GM12878 (cell line): ENCODE results near the gene FHIP1A. TPM values are rescaled to one million over a fixed set of nuclear protein-coding genes. Genes with fewer than 3 reads are reported as not detected.

Experiments
- ATAC-seq: fragments of 200-7000 bp; cut with Tn5 transposase; 3 replicates; pipeline ENCODE4 v1.9.1; 2020; ENCODE audit warnings: mild to moderate bottlenecking, moderate library complexity
- BruUV-seq: library from RNA; stranded (reverse); fragments of 400-500 nt; replicated peaks from 2 replicates; lab custom pipeline; 2021; lab: Mats Ljungman, UMichigan
- CTCF ChIA-PET: fragments of 300-600 bp; sonication (Branson Sonifier 250); formaldehyde crosslinking; extraction: SDS; loops from one replicate; lab custom pipeline; 2021; ENCODE audit warnings: inconsistent platforms; lab: Yijun Ruan, JAX
- POLR2A ChIA-PET: fragments of 350-600 bp; formaldehyde crosslinking; extraction: SDS; loops from one replicate; lab custom pipeline; 2021; ENCODE audit warnings: inconsistent platforms; lab: Charles Lee
- RAD21 ChIA-PET: fragments of 300-600 bp; sonication (Branson Sonifier 250); formaldehyde crosslinking; loops from one replicate; lab custom pipeline; 2023; ENCODE audit warnings: antibody characterized with exemption; ENCODE audit not compliant: unreplicated experiment; lab: Charles Lee
- SMC1A ChIA-PET: fragments of 300-600 bp; sonication (Branson Sonifier 250); formaldehyde crosslinking; loops from one replicate; lab custom pipeline; 2023; ENCODE audit not compliant: unreplicated experiment, uncharacterized antibody; lab: Charles Lee
- DNase-seq: peaks from one replicate; pipeline ENCODE4 v3.0.0-alpha.2; 2011; ENCODE audit warnings: low read depth, low spot score
- FAIRE-seq: peaks from 3 replicates; lab custom pipeline; 2011; peaks lifted over from hg19 to GRCh38; lab: Jason Lieb, UNC
- H2AFZ ChIP-seq: 2 replicates; pipeline ENCODE4 v1.6.0; 2011; ENCODE audit warnings: low read depth, low read length, control low read depth; ENCODE audit not compliant: control insufficient read depth
- H3K27ac ChIP-seq: 2 replicates; pipeline ENCODE4 v1.5.1; 2011; ENCODE audit warnings: control low read depth; ENCODE audit not compliant: control insufficient read depth, insufficient read depth
- H3K27me3 ChIP-seq, 2 experiments: replicated peaks in 1 of 2; 2 replicates each; pipeline versions ENCODE4 v1.6.0 to v1.6.1; 2011; ENCODE audit warnings: low read length in 1 of 2; ENCODE audit not compliant: control insufficient read depth in 2 of 2, insufficient read depth in 2 of 2
- H3K36me3 ChIP-seq, 2 experiments: 2 replicates each; pipeline ENCODE4 v1.5.1; 2011; ENCODE audit warnings: low read length in 1 of 2; ENCODE audit not compliant: control insufficient read depth in 2 of 2, insufficient read depth in 2 of 2
- H3K4me1 ChIP-seq: 2 replicates; pipeline ENCODE4 v1.6.1; 2011; ENCODE audit warnings: mild to moderate bottlenecking, low read length, moderate library complexity, mixed read lengths; ENCODE audit not compliant: control insufficient read depth, insufficient read depth
- H3K4me2 ChIP-seq: 2 replicates; pipeline ENCODE4 v1.6.0; 2011; ENCODE audit warnings: control low read depth; ENCODE audit not compliant: control insufficient read depth, insufficient read depth
- H3K4me3 ChIP-seq: fragments of 200-600 bp; sonication (generic); 2 replicates; pipeline ENCODE4 v1.5.1; 2016
- H3K79me2 ChIP-seq: 2 replicates; pipeline ENCODE4 v1.6.0; 2011; ENCODE audit warnings: low read length; ENCODE audit not compliant: control insufficient read depth, insufficient read depth
- H3K9ac ChIP-seq: 2 replicates; pipeline ENCODE4 v1.8.0; 2011; ENCODE audit warnings: low read length, control low read depth, mixed read lengths; ENCODE audit not compliant: control insufficient read depth, insufficient read depth
- H3K9me3 ChIP-seq: replicated peaks from 3 replicates; pipeline ENCODE4 v1.5.1; 2011; ENCODE audit warnings: mild to moderate bottlenecking, low read length; ENCODE audit not compliant: control insufficient read depth, insufficient read depth
- H4K20me1 ChIP-seq: 2 replicates; pipeline ENCODE4 v1.6.0; 2011; ENCODE audit not compliant: control insufficient read depth, insufficient read depth
- BACH1 ChIP-seq: fragments of 450-650 bp; IDR thresholded peaks from 2 replicates; pipeline ENCODE4 v1.6.1; 2017; ENCODE audit warnings: mild to moderate bottlenecking, borderline replicate concordance
- BCL11A ChIP-seq: IDR thresholded peaks from 2 replicates; pipeline ENCODE4 v1.6.1; 2011; ENCODE audit warnings: low read depth, low read length
- BRCA1 ChIP-seq: IDR thresholded peaks from 2 replicates; pipeline ENCODE4 v1.6.1; 2011; ENCODE audit warnings: low read depth, low read length, improper control_type of control experiment
- CHD1 ChIP-seq: IDR thresholded peaks from 2 replicates; pipeline ENCODE4 v1.6.1; 2012; ENCODE audit warnings: low read depth, low read length, improper control_type of control experiment
- HCFC1 ChIP-seq: fragments of 150-350 bp; IDR thresholded peaks from 2 replicates; pipeline ENCODE4 v1.6.1; 2014; ENCODE audit warnings: low read length
- IRF4 ChIP-seq: IDR thresholded peaks from 2 replicates; pipeline ENCODE4 v1.6.1; 2011; ENCODE audit warnings: low read depth, low read length
- KDM1A ChIP-seq: fragments of 200-600 bp; sonication (generic); IDR thresholded peaks from 2 replicates; pipeline ENCODE4 v1.6.1; 2016; ENCODE audit warnings: borderline replicate concordance
- MEF2B ChIP-seq: fragments of 450-650 bp; IDR thresholded peaks from 2 replicates; pipeline ENCODE4 v1.6.1; 2018; ENCODE audit warnings: mild to moderate bottlenecking, moderate library complexity; ENCODE audit not compliant: partially characterized antibody, poor library complexity, severe bottlenecking
- NFXL1 ChIP-seq: fragments of 450-650 bp; IDR thresholded peaks from 2 replicates; pipeline ENCODE4 v1.6.1; 2017; ENCODE audit warnings: antibody characterized with exemption, mild to moderate bottlenecking, borderline replicate concordance
- NFYA ChIP-seq: IDR thresholded peaks from 2 replicates; pipeline ENCODE4 v1.6.1; 2011; ENCODE audit warnings: low read depth, mild to moderate bottlenecking, low read length, improper control_type of control experiment, borderline replicate concordance
- NFYB ChIP-seq: IDR thresholded peaks from 2 replicates; pipeline ENCODE4 v1.6.1; 2011; ENCODE audit warnings: low read depth, mild to moderate bottlenecking, low read length, improper control_type of control experiment, moderate library complexity; ENCODE audit not compliant: insufficient read depth
- SRF ChIP-seq, 2 experiments: IDR thresholded peaks; 2 replicates each; pipeline ENCODE4 v1.6.1; 2011; ENCODE audit warnings: low read depth in 2 of 2, low read length in 2 of 2, mild to moderate bottlenecking in 1 of 2, moderate library complexity in 1 of 2
- ZBED1 ChIP-seq: IDR thresholded peaks from 2 replicates; pipeline ENCODE4 v1.6.1; 2016; ENCODE audit warnings: borderline replicate concordance
- WGBS: methylation state at CpG from one replicate; pipeline ENCODE4 v1.1.6; 2016; ENCODE audit warnings: low lambda C conversion rate; ENCODE audit not compliant: insufficient replicate concordance, insufficient coverage; ENCODE audit errors: missing lambda C conversion rate; 5-methylcytosine and 5-hydroxymethylcytosine counted together
- in situ Hi-C: fragments of 300-500 bp; cut with MboI; formaldehyde crosslinking; loops from 9 replicates; pipeline ENCODE4 v1.14.3; 2018; ENCODE audit warnings: mixed read lengths
- intact Hi-C: fragments of 100-400 bp; cut with micrococcal nuclease; formaldehyde crosslinking; loops from one replicate; pipeline ENCODE4 v1.14.2; 2022; ENCODE audit not compliant: unreplicated experiment
- polyA plus RNA-seq, 11 experiments: library from polyadenylated mRNA; depleted of rRNA in 4 of 11; unstranded in 6 of 11; stranded (reverse) in 5 of 11; fragments of >200 nt; fragmentation: Nextera tagmentation in 4 of 11; fragmentation: Illumina TruSeq in 1 of 11; extraction: Ambion mirVana in 4 of 11; extraction: Trizol in 1 of 11; gene quantifications; 1 replicate in 1 of 11; 2 replicates in 10 of 11; pipeline versions ENCODE4 v1.2.1 to v1.2.3, GENCODE V29; 2011 to 2016; ENCODE audit warnings: inconsistent platforms in 2 of 11, missing spikeins in 2 of 11, low read depth in 1 of 11
- total RNA-seq, 4 experiments: library from RNA; depleted of rRNA in 3 of 4; stranded (reverse); fragments of >200 nt in 3 of 4; fragmentation: Illumina TruSeq in 1 of 4; extraction: Trizol in 1 of 4; gene quantifications; 2 replicates each; pipeline versions ENCODE4 v1.2.1 to v1.2.3, GENCODE V29; 2013 to 2021

Gene FHIP1A
- total and polyA plus RNA-seq, 10 of the 15 experiments (the other 5 are each of a cell fraction or from before 2014, with no cell fraction given), result 0.02 to 5.5 (median 0.13) TPM; not detected in 1

- Histone ChIP-seq H3K4me2 (no peak overlapping the region), H2AFZ (no peak overlapping the region), H3K4me3 (no peak overlapping the region), H4K20me1 (no peaks in the 10 kb centered on the region), H3K27ac (no peak overlapping the region), H3K9me3 (no peaks in the 10 kb centered on the region), H3K79me2 (no peaks in the 10 kb centered on the region), H3K9ac (no peak overlapping the region), H3K36me3 (no peaks in the 10 kb centered on the region), H3K4me1 (no peaks in the 10 kb centered on the region), H3K27me3 (no peaks in the 10 kb centered on the region)
- RAD21 ChIA-PET, result interaction anchor here (1.9 kb wide), 1 partner anchor 15 kb away, joined by 6 read pairs; no protein-coding TSS in a partner anchor
- in situ Hi-C loops, result no loop called here
- no TSS peak for BruUV-seq
- FAIRE-seq (no peak), DNase-seq (no peak), ATAC-seq (no peak)
- SMC1A ChIA-PET, result interaction anchor here (1.9 kb wide), 1 partner anchor 7 kb away, joined by 6 read pairs; no protein-coding TSS in a partner anchor
- 45% methylated on average over 6 of the region's 6 CpGs for WGBS
- POLR2A ChIA-PET, result interaction anchor here (0.8 kb wide), 1 partner anchor 15 kb away, joined by 3 read pairs; no protein-coding TSS in a partner anchor
- CTCF ChIA-PET, result interaction anchor here (0.6 to 1.4 kb wide), 2 partner anchors 8 to 1318 kb away, joined by 3 read pairs; no protein-coding TSS in a partner anchor
- intact Hi-C loops, result no loop called here
- no peak for TF ChIP-seq BRCA1
- no peak for TF ChIP-seq IRF4
- no peak for TF ChIP-seq HCFC1
- TF ChIP-seq NFYA, result no peak
- TF ChIP-seq NFYB, result no peak
- TF ChIP-seq NFXL1, result no peak
- no peak for TF ChIP-seq SRF (IDR thresholded peaks at IDR 0.05; ENCODE audit: low read depth in 2 of 2, low read length in 2 of 2)
- no peak for TF ChIP-seq CHD1
- no peak for TF ChIP-seq KDM1A
- TF ChIP-seq BACH1, result no peak
- TF ChIP-seq BCL11A, result no peak
- TF ChIP-seq ZBED1, result no peak
- no peak for TF ChIP-seq MEF2B
These were observed 29.2 kb downstream of the FHIP1A start for GRCh38 chr4:151438154-151438553.
